Occipital lobe (tissue), 2 donors: ENCODE measurements around the gene CYTH4. TPM values are rescaled to one million over a fixed set of nuclear protein-coding genes. Genes with fewer than 3 reads are reported as not detected.
"Not testable (repeated sequence)": the region's sequence is repeated elsewhere in the genome, so short reads cannot be mapped to it uniquely, and the experiment has no call there.

Experiments
- DNase-seq: peaks from one replicate; lab custom pipeline; 2025; lab: John Stamatoyannopoulos, UW
- total RNA-seq: library from RNA; depleted of rRNA; stranded (reverse); fragments of >200 nt; gene quantifications from one replicate; pipeline ENCODE4 v1.2.3, GENCODE V29; 2014

CYTH4 gene, protein sequence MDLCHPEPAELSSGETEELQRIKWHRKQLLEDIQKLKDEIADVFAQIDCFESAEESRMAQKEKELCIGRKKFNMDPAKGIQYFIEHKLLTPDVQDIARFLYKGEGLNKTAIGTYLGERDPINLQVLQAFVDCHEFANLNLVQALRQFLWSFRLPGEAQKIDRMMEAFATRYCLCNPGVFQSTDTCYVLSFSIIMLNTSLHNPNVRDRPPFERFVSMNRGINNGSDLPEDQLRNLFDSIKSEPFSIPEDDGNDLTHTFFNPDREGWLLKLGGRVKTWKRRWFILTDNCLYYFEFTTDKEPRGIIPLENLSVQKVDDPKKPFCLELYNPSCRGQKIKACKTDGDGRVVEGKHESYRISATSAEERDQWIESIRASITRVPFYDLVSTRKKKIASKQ
- 2.3 TPM for total RNA-seq

DNA sequence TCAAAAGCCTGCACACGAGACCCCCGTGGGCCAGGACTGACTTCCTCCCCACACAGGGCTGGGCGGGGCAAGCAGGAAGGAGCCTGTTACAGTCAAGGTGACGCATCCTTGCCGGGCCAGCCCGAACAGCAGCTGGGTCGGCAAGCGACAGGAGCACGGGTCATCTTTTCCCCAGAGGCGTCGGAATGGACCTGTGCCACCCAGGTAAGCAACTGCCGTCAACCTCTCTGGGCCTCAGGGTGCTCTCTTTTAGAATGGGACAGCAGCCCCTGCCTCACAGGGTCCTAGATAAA is at the start of gene CYTH4:
Gene CYTH4 (plus strand): TSS at position 124 of the 293 bp plus-strand sequence. CDS start 62 bp downstream, at position 186.
- no peak for DNase-seq

DNA sequence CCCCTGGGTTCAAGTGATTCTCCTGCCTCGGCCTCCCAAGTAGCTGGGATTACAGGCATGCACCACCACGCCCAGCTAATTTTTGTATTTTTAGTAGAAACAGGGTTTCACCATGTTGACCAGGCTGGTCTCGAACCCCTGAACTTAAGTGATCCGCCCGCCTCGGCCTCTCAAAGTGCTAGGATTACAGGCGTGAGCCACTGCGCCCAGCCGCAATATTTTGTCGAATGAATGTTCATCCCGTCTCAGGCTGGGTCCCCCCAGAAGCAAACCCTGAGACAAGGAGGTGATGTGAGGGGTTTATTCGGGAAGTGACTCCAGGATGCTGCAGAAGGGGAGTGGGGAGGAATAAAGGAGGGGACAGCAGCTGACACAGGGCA is 48.9 kb upstream of the CYTH4 start:
- DNase-seq = not testable (repeated sequence)

DNA sequence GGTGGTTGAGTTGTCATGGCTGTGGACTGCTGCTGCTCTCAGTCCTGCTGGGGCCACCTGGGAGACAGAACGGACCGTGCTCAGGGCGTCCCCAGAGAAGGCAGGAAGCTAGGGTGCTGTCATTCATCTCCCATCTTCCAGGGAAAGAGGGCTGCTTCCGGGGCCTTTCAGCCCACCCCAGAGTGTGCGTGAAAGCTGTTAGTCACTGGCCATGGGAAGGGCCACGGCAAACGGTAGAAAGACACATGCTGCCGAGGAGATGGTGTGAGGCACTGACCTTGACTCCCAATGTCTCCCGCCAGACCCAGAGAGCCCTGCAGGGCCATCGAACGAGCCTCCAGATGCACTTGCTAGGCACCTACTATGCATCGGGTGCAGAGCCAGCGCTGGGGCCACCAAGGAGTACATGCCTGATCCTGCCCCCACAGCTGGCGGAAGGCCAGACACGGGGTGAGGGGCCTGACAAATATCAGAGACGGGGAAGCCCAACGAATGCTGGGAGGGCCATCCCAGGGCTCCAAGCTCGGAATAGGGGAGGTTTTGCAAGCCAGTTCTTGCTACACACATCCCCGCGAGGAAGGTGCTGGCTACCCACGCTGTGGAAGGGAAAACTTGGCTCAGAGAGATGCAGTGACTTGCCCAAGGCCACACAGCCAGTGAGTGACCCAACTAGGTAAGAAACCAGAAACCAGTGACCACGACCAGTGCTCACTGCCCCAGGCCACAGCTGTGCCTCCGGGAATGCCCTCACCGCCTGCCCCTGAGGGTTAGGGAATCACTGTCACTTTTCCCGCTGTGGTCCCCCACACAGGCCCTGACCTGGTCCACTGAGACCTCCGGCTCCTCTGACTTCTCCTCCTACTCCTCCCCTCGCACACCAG is 48.3 kb upstream of the CYTH4 start:
- no peak for DNase-seq

DNA sequence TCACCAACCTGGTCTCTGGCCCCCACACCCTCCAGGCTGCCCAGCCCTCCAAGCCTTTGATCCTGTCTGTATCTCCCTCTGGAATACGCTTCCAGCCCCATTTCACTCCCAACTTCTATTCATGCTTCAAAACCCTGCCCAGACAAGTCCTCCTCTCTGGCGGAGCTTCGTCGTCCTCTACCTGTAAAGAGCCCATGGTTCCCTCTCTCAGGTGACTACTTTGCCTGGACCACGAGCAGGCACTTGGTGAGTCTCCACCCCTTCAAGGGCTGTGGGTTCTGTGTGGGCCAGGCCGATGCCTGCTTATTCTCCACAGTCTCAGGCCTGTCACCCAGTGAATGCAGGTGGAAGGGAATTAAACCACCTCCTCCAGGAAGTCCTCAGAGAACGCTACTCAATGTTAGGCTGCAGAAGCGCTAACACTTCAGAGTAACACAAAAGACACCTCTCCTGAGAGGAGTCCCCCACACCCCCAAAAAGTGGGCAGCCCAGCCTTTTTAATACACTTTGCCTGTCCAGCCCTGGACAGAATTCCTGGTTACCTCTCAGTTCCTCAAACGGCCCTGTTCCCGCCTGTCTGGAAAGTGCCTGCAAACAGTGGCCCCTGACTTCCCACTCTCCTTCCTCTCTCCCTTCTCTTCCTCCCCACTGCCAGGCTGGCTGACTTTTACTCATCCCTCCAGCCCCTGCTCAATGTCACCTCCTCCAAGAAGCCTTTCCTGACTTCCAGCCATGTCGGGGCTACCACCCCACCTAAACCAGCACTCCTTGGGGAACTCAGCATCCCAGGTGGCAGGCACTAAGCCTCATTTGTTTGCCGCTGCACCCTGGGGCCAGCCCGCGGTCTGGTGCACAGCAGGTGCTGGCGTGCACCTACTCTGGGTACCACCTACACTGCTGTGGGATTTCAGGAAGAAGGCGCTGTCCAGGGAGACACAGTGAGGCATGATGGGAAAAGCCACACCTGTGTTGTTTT is 47.3 kb upstream of the CYTH4 start:
- no peak for DNase-seq

DNA sequence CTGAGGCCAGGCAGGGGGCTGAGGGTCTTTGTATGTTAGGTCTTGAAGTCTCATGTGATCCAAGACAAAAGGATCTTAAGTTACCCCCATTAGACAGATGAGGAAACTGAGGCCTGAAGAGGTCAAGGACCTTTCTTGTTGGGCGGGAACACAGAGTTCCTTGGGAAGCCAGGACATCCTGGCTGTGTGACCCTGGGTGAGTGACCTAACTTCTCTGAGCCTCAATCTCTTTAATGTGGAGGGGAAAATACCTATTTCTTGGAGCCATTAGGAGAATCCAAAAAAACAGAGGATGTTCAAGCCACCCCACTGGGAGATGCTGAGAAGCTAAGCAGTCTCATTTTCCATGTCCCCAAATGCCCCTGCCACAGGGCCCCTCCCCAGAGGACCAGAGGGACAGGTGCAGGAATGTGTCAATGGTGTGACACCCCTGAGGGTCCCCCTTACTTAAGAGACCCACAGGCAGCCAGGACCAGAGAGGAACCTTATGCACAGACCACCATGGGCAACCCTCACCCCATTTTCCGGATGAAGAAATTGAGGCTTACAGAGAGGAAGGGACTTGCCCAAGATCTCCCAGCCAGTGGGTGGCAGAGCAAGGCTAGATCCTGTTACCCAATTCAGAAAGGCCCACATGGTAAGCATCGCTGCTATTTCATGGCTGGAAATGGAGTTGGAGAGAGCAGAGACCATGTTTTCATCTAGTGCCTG is 46.3 kb upstream of the CYTH4 start:
- no peak for DNase-seq

DNA sequence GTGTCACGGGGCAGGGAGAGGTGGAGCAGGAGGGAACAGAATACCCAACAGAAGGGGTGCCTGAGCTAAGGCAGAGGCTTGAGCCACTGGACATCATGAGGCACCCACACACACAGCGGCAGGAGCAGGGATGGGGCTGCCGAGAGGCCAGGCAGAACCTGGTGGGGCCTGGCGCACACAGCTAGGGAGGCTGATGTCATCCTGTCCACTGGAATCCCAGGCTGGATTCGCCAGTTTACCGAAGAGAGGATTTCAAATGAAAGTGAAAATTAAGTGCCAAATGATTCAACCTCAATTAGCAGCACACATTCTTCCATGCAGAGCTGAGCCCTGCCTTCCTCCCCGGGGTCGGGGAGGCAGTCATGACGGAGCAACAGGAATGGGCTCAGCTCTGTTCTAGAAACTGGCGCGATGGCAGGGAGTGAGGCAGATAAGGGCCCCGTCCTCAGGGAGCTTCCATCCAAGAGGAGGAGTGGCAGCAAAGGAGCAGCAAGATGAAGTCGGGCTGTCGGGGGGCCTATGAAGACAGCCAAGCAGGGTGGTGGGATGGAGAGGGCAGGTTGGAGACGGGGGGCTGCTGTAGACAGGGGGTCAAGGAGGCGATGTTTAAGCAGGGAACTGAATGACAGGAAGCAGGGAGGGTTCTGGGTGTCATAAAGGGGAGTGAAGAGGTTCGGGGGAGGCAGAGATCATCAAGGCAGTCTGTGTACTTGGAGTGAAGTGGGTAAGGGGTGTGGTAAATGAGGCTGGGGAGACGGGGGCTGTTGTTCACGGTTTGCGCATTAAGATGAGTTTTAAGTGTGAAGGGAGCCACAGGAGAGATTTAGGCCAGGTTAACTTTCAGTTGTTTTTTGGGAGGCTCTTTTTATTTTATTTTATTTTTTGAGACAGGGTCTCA is 44.7 kb upstream of the CYTH4 start:
- no peak for DNase-seq

DNA sequence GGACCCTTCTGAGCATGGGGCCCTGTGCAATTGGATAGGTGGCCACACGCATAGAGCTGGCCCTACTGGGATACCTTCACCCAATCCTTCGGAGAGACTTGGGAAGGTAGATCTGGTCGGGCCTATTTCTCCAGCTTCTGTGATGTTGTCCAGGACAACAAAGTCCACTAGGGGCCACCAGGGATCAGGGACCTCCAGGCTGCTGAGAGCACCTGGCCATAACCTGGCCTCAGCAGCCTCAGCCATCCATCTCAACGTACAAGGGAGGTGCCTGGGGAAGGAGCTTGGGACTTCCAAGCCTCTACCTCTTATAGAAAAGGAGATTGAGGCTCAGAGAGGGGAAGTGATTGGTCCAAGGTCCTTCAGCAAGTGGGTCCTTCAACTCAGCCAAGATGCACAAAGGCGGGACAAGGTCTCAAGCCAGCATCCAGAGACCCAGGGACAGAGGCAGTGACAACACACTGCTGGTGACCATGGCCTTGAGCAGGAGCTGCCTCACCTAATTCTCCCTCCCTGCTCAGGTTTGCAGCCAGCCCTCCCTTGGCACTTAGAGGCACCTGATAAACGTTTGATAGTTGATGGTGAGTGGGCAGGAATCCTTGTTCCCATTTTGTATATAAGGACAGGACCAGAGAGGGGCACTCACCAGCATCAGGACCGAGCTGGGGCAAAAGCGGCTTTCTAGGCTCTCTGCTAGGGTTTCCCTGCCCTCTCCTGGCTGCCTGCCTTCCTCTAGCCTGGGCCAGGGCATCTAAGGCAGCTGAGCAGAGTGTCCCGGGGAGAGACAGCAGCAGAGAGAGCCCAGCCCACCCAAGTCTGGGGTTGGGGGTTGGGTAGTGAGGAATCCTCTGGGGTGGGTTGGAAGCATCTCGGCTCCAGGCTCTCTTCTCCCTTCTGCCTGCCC is 42.7 kb upstream of the CYTH4 start:
- DNase-seq = no peak

DNA sequence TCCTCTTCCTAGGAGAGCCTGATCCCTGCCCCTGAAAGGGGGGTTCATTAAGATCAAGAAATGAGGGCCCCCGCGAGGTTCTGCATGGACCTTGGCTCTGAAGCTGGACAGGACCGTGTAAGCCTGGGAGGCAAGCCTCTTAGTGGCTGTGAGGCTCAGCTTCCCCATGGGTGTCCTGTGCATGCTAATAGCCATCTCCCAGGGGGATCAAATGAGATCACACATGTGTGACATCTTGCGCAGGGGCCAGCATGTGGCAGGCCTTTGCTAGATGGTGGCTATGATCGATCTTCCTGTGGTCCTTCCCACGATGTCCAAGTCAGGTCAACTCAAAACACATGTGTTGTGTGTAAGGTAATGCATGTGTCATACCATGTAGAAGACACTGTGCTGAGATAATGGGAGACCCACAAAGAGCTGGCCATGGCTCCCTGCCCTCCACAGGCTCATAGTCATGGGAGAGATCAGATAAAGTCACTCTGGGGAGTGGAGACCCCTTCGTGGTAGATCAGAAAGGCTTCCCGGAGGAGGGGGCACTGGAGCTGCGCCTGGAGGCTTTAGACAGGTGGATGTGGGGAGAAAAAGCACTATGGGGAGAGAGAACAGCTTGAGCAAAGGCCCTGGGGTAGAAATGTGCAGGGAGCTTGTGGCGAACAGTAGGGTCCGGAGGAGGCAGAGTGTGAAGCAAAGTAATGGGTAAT is 41.9 kb upstream of the CYTH4 start:
- no peak for DNase-seq

DNA sequence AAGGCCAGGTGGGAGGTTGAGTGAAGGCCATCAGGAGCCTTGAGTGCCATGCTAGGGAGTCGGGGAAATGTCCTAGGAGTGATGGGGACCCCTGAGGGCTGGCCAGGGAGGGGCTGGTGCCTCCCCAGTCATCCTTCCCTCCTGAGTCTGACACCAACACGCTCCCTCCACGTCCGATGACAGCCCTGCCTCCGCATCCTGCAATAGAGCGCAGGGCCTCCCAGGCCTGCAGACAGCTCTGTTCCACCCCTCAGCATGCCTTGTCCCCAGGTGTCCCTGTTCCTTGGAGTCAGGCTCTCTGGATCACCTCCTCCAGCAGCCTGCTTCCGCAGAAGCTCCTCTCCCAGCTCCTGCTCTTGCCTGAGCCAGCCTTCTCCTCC is 41.4 kb upstream of the CYTH4 start:
- DNase-seq = no peak

DNA sequence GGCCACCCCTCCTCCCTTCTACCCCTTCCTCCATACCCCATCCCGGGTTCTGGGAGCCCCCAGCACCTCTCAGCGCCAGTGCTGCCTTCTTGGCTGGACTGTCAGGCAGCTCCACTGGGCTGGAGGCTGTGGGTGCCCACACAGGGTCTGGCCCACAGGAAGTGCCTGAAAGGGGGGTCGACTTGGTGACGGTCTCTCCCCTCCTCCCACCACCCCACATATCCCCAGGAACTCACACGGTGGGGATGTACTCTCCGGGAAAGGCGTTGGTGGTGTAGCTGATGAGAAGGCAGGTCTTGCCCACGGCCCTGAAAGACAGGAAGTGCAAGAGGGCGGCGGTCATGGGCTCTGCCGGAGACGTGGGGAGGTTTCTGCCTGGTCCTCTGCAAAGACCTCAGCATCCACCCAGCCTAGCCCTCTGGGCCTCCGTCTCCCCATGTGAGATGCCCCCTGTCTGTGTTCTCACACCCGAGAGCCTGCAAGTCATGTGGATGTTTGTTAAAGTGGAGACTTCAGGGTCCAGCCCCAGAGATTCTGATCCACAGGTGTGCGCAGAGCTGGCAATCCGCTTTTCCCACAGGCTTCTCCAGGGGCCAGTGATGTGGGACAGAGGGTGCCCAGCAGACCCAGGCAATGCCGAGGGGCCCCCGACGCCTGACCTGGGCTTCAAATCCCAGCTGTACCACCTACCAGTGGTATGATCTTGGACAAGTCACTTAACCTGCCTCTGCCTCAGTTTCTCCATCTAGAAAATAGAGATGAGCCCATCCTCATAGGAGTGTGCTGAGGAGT is 40.8 kb upstream of the CYTH4 start:
- no peak for DNase-seq

DNA sequence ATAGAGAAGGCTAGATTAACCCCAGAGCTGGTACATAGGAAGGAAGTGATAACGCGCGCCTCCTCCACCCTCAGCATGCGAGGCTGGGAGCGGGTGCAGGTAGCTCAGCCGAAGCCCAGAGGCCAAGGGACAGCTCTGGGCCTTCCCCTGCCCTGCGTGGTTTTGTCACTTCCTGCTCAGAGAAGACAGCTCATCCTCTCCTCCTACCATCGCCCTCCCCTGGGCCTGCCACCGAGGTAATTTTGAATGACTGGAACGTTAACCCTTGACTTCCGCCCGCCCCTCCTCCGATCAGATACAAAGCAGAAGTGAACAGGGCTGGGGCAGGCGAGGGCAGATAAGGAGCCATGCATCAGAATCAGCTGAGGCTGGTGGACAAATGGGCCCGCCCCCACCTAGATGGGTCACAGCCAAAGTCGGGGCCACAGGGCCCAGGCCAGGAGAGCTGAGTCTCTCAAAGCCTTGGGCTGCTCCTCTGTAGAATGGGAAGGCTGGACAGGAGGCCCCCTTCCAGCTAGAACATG is 39.9 kb upstream of the CYTH4 start:
- DNase-seq = no peak

DNA sequence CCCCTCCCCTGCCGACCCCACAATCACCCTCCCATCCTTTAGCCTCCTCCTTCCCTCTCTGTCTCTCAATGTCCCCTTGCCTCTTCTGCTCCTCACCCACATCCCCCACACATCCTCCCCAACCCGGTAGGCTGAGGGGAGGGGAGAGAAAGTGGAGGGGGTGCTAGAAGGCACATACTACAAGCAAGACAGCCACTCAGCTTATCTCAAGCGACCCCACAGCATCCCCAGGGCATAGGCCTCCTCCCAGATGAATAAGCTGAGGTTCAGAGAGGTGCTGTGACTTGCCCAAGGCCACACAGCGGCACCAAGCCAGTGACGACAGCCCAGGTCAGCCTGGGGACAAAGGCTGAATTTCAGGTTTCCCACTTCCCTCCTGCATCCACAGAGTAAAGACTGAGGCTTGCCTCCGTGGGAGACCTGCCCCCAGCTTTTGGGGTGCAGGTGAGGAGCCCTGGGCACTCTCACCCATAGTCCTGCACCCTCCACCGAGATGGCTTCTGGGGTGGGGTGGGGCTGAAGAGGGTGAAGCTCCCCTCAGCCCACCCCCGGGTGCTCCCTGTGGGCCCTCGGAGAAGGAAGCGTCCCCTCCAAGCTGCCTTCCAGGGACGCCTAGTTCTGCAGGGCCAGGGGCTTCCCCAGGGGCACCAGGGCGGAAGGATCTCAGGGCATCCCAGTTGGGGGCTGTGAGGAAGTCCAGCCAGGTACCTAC is 38.8 kb upstream of the CYTH4 start:
- no peak for DNase-seq

DNA sequence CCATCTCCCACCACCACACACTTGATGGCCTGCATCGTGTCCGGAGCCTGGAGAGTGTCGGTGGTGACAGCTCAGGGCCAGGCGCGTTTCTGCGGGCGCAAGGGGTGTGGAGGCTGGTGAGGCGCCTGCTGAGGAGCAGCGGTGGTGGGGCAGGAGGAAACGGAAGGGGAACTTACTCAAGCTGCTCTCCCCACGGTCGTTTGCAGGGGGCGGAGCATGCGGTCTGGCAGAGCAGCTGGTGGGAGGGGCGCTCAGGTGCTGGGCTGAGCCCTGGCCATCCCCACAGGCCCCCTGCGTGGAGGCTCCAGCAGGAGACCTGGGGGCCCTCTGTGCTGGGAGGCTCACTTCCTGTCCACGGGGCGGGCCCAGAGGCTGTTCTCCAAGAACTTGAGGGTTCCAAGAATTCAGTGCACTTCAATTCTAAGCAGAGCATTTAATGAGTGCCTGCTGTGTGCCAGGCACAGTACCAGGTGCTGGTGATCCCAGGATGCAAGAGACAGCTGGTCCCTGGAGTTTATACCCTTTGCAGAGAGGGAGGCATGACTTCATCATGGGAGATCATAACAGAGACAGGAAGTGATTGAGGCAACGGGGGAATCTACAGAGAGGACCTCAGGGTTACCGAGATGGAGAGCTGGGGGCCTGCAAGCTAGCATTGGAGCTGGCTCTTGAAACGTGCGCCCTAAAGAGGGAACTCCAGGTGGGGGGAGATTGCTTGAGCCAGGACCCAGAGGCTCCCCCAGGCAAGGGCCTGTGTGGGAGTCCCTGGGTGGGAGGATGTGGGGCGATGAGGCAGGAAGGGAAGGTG is 38.0 kb upstream of the CYTH4 start, which contains the start of gene RAC2:
Gene RAC2 (minus strand): TSS at position 156 of the 808 bp plus-strand sequence. CDS start 121 bp downstream, at position 35.
- DNase-seq = no peak

DNA sequence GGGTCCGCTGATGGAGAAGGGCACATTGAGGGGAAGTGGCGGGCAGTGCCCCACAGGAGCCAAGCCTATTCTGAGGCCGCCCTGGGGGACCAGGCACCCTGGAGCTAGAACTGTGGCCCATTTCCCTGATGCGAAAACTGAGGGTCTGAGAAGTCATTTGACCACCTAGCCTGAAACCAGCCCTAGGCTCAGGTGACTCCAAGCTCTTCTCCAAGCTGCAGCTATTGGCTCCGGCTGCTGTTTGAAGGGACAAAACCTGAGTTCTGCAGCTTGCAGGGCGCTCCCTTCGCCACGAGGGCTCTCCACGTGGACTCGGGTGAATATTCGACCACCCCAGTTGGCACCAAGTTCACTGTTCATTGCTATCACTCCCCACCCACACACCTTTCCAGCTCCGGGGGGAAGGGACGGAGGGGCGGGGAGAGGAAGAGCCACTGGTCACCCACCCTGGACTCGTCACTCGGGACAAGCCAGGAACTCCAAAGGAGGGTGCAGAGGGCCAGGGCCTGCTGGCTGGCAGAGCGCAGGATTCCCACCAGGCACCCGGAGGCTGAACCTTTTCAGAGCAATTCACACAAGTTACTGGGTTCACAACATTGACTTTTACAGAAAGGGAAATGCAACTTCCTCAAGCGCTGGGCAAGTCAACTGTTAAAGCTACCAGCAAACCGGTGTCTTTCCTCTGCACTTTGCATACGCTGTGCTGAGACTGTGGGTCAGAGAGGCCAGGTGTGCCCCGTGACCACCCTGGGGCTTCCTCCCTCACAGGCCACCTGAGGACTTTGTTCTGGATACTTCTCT is 37.2 kb upstream of the CYTH4 start:
- no peak for DNase-seq

DNA sequence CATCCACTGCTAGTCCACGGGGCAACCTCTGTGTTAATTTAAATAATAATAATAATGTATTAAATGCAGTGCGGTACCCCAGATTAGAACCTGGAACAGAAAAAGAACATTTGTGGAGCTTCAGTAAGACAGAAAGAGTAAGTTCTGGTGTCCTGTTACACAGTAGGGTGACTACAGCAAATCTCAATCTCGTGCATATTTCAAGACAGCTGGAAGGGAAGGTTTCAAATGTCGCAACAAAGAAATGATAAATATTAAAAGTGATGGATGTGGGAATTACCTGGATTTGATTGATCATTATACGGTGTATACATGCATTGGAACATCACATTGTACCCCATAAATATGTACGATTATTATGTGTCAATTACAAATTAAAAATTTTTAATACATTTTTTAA is 36.6 kb upstream of the CYTH4 start:
- no peak for DNase-seq
